Left ventricle myocardium inferior (tissue), 1 donor: ENCODE measurements around the gene PIK3R2. TPM values are rescaled to one million over a fixed set of nuclear protein-coding genes. Genes with fewer than 3 reads are reported as not detected.

Experiments
- DNase-seq: peaks from one replicate; pipeline ENCODE4 v3.0.0-alpha.2; 2020
- H3K27ac ChIP-seq: fragments of 200-600 bp; replicated peaks from 2 replicates; pipeline ENCODE4 v1.8.0; 2021
- H3K27me3 ChIP-seq: fragments of 200-600 bp; 2 replicates; pipeline ENCODE4 v1.8.0; 2021; ENCODE audit warnings: low read depth
- H3K36me3 ChIP-seq: fragments of 200-600 bp; 2 replicates; pipeline ENCODE4 v1.8.0; 2021
- H3K4me1 ChIP-seq: fragments of 200-600 bp; 2 replicates; pipeline ENCODE4 v1.8.0; 2021
- H3K4me3 ChIP-seq: fragments of 200-600 bp; 2 replicates; pipeline ENCODE4 v1.8.0; 2021; ENCODE audit warnings: mild to moderate bottlenecking, moderate library complexity
- H3K9me3 ChIP-seq: fragments of 200-600 bp; replicated peaks from 2 replicates; pipeline ENCODE4 v1.8.0; 2021
- intact Hi-C: fragments of 100-400 bp; cut with micrococcal nuclease; formaldehyde crosslinking; loops from one replicate; pipeline ENCODE4 v1.11.0; 2022
- total RNA-seq: library from RNA; stranded (reverse); fragmentation: NEBNext Ultra II Directional; extraction: Animal tissue kit (Norgen Biotek cat#: 25700); gene quantifications from one replicate; pipeline ENCODE4 v1.2.1, GENCODE V29; 2021
- TF ChIP-seq, protein P1 (sequence below): fragments of 200-600 bp; IDR thresholded peaks from 2 replicates; pipeline ENCODE4 v1.8.0; 2021; ENCODE audit warnings: antibody characterized with exemption, mild to moderate bottlenecking, borderline replicate concordance
- donor health status: DM: no; HTN: yes; CAD: no; lungs with severe emphysema.

The PIK3R2 gene
- total RNA-seq, 1 donor from 2014 or later = 28.0 TPM

- peaks cover 46% of the 10 kb centered on the region for H3K4me1 ChIP-seq
- peak overlapping the region; percentile 91 for H3K27ac ChIP-seq
- no peaks in the 10 kb centered on the region for H3K27me3 ChIP-seq
- H3K4me3 ChIP-seq = peak overlapping the region; percentile 66
- intact Hi-C loops = no loop called here
- H3K9me3 ChIP-seq = no peaks in the 10 kb centered on the region
- TF ChIP-seq, protein P1, sequence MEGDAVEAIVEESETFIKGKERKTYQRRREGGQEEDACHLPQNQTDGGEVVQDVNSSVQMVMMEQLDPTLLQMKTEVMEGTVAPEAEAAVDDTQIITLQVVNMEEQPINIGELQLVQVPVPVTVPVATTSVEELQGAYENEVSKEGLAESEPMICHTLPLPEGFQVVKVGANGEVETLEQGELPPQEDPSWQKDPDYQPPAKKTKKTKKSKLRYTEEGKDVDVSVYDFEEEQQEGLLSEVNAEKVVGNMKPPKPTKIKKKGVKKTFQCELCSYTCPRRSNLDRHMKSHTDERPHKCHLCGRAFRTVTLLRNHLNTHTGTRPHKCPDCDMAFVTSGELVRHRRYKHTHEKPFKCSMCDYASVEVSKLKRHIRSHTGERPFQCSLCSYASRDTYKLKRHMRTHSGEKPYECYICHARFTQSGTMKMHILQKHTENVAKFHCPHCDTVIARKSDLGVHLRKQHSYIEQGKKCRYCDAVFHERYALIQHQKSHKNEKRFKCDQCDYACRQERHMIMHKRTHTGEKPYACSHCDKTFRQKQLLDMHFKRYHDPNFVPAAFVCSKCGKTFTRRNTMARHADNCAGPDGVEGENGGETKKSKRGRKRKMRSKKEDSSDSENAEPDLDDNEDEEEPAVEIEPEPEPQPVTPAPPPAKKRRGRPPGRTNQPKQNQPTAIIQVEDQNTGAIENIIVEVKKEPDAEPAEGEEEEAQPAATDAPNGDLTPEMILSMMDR = no peak
- no peak for DNase-seq
- H3K36me3 ChIP-seq = peaks cover 48% of the 10 kb centered on the region
Measured at GRCh38 chr19:18160493-18160970, 7.6 kb downstream of the PIK3R2 start.

DNA sequence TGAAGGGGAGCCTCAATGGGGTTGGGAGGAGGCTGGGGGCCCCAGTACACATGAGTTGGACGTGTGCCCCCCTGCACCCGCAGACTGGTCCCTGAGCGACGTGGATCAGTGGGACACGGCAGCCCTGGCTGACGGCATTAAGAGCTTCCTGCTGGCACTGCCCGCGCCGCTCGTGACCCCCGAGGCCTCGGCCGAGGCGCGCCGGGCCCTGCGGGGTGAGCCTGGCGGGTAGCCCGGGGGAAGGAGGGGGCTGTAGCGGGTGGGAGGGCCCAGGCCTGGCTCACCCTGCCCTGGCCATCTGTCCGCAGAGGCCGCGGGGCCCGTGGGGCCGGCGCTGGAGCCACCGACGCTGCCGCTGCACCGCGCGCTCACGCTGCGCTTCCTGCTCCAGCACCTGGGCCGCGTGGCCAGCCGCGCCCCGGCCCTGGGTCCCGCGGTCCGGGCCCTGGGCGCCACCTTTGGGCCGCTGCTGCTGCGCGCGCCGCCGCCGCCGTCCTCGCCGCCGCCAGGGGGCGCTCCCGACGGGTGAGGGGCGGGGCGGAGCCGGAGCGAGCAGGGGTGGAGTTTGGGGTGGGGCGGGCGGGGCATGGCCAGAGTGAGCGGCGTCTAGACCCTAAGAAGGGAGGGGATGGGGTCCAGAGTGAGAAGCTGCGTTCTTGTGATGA, 8.1 kb downstream of the PIK3R2 start:
- intact Hi-C loops = no loop called here
- peak; percentile 71 for DNase-seq
- H3K4me1 ChIP-seq = peaks cover 40% of the 10 kb centered on the region
- H3K36me3 ChIP-seq = peaks cover 48% of the 10 kb centered on the region
- no peaks in the 10 kb centered on the region for H3K27me3 ChIP-seq
- H3K27ac ChIP-seq = peak overlapping the region; percentile 91
- H3K9me3 ChIP-seq = no peaks in the 10 kb centered on the region
- peak overlapping the region; percentile 66 for H3K4me3 ChIP-seq
- TF ChIP-seq, protein P1 = peak; percentile 72

DNA sequence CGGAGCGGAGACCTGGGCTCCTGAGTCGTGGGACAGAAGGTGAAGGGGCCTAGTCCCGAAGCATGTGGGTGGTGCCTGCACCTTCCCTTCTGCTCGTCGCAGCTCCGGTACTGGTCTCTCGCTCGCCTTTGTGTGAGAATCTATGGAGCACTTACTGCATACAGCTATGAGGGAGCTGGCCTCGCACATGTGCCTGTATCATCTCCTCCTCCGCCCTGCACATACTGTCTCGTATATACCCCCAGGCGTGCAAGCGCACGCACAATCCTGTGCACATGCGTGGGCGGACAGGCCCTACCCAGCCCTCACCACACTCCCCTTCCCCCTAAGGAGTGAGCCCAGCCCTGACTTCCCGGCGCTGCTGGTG, 8.7 kb downstream of the PIK3R2 start:
- H3K27ac ChIP-seq = peak overlapping the region; percentile 91
- no peaks in the 10 kb centered on the region for H3K27me3 ChIP-seq
- H3K36me3 ChIP-seq = peaks cover 50% of the 10 kb centered on the region
- no peaks in the 10 kb centered on the region for H3K9me3 ChIP-seq
- TF ChIP-seq, protein P1 = peak; percentile 9
- peaks cover 35% of the 10 kb centered on the region for H3K4me1 ChIP-seq
- peak overlapping the region; percentile 66 for H3K4me3 ChIP-seq
- no peak for DNase-seq
- intact Hi-C loops = no loop called here

GRCh38 chr19:18164072-18164471, 11.1 kb downstream of the PIK3R2 start:
- H3K27me3 ChIP-seq = no peaks in the 10 kb centered on the region
- TF ChIP-seq, protein P1 = no peak
- intact Hi-C loops = no loop called here
- no peaks in the 10 kb centered on the region for H3K9me3 ChIP-seq
- H3K4me3 ChIP-seq = no peak overlapping the region
- DNase-seq = no peak
- H3K4me1 ChIP-seq = peaks cover 21% of the 10 kb centered on the region
- peaks cover 75% of the 10 kb centered on the region for H3K36me3 ChIP-seq
- no peak overlapping the region for H3K27ac ChIP-seq

DNA sequence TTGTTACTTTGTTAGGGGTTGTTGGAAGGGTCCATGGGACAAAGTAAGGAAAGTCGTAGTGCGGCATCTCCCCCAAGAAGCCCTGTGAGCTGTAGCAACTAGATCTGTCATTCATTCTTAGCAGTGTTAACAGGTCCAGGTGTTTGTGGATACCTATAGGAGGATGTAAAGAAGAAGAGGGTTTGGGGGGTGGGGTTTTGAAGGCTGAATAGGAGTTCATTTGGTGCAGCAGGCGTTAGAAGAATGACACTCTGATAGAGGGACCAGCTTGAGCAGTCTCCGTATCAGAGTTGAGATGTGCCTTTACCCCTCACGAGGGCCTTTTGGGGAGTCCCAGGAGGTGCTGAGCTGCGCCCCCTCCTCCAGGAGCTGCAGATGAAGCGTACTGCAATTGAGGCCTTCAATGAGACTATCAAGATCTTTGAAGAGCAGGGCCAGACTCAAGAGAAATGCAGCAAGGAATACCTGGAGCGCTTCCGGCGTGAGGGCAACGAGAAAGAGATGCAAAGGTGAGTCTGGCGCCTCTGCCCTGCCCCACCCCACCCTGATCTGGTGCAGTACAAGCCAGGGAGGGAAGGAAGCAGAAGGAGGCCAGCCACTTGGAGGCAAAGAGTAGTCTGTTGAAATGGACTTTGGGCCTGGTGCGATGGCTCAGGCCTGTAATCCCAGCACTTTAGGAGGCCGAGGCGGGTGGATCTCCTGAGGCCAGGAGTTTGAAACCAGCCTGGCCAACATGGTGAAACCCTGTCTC, 13.0 kb downstream of the PIK3R2 start:
- Histone ChIP-seq H3K27ac (no peak overlapping the region), H3K4me1 (peaks cover 12% of the 10 kb centered on the region), H3K9me3 (no peaks in the 10 kb centered on the region), H3K36me3 (peaks cover 80% of the 10 kb centered on the region), H3K4me3 (no peak overlapping the region), H3K27me3 (no peaks in the 10 kb centered on the region)
- no peak for DNase-seq
- intact Hi-C loops = no loop called here
- TF ChIP-seq, protein P1 = no peak
